ENCODE data around the gene EML3. TPM values are rescaled to one million over a fixed set of nuclear protein-coding genes. Genes with fewer than 3 reads are reported as not detected.

The EML3 gene
- total and polyA plus RNA-seq, 2 of the 13 experiments (the other 11 are each of a cell fraction or from before 2014, with no cell fraction given): 10.6 to 12.3 TPM

DNA sequence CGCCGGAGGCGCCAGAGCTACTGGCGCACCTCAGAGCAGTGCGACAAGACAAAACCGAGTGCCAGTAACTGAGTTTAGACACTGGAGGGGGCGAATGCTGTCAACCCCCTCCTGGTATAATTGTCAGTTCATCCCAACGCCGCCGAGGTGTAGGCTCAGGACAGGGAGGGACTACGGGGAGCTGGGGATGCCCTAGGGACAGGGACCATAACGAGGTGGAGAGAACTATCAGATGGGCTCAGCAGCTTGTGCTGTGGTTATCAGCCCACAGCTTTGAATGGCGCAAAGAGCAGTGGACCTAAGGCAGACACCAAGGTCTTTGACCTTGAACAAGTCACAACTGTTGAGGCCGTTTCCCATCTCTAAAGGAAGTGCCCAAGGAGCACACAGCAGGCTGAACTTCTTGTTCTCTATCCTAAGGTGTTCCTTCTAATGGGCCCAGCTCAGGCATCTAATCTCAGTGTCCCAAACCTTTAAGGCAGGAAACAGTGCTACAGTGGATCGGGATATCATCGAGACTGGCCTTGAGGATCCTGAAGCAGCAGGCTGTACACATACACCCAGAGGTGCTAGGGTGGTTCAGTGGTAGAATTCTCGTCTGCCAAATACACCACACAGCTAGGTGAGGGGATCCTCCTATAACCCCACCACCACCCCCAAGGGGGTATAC, 20.3 kb downstream of the EML3 start (continued):
- TF ChIP-seq, protein P1, sequence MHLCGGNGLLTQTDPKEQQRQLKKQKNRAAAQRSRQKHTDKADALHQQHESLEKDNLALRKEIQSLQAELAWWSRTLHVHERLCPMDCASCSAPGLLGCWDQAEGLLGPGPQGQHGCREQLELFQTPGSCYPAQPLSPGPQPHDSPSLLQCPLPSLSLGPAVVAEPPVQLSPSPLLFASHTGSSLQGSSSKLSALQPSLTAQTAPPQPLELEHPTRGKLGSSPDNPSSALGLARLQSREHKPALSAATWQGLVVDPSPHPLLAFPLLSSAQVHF (CRISPR knock-in tag; IDR thresholded peaks at IDR 0.05): peak; percentile 56; the same call in 1 of the 2 replicates
- TF ChIP-seq XRCC5 (optimal IDR thresholded peaks at IDR 0.05; ENCODE audit: low read length) (no peak), EEA1 (CRISPR knock-in tag; IDR thresholded peaks at IDR 0.05; ENCODE audit: borderline replicate concordance) (0 out of 2 replicates have a peak, but pooled peaks have one; percentile 15), SMAD9 (CRISPR knock-in tag; IDR thresholded peaks at IDR 0.05) (0 out of 2 replicates have a peak, but pooled peaks have one; percentile 30), AHDC1 (CRISPR knock-in tag; IDR thresholded peaks at IDR 0.05; ENCODE audit: borderline replicate concordance) (0 out of 2 replicates have a peak, but pooled peaks have one; percentile 10), ZNF598 (CRISPR knock-in tag; IDR thresholded peaks at IDR 0.05; ENCODE audit: borderline replicate concordance) (no peak), MXD3 (CRISPR knock-in tag; IDR thresholded peaks at IDR 0.05) (no peak), ZNF253 (CRISPR knock-in tag; IDR thresholded peaks at IDR 0.05; ENCODE audit: borderline replicate concordance) (0 out of 2 replicates have a peak, but pooled peaks have one; percentile 30), ZNF501 (CRISPR knock-in tag; IDR thresholded peaks at IDR 0.05) (peak; percentile 57; the same call in 1 of the 2 replicates), ZKSCAN5 (CRISPR knock-in tag; IDR thresholded peaks at IDR 0.05) (no peak)
- TF ChIP-seq, protein P2, sequence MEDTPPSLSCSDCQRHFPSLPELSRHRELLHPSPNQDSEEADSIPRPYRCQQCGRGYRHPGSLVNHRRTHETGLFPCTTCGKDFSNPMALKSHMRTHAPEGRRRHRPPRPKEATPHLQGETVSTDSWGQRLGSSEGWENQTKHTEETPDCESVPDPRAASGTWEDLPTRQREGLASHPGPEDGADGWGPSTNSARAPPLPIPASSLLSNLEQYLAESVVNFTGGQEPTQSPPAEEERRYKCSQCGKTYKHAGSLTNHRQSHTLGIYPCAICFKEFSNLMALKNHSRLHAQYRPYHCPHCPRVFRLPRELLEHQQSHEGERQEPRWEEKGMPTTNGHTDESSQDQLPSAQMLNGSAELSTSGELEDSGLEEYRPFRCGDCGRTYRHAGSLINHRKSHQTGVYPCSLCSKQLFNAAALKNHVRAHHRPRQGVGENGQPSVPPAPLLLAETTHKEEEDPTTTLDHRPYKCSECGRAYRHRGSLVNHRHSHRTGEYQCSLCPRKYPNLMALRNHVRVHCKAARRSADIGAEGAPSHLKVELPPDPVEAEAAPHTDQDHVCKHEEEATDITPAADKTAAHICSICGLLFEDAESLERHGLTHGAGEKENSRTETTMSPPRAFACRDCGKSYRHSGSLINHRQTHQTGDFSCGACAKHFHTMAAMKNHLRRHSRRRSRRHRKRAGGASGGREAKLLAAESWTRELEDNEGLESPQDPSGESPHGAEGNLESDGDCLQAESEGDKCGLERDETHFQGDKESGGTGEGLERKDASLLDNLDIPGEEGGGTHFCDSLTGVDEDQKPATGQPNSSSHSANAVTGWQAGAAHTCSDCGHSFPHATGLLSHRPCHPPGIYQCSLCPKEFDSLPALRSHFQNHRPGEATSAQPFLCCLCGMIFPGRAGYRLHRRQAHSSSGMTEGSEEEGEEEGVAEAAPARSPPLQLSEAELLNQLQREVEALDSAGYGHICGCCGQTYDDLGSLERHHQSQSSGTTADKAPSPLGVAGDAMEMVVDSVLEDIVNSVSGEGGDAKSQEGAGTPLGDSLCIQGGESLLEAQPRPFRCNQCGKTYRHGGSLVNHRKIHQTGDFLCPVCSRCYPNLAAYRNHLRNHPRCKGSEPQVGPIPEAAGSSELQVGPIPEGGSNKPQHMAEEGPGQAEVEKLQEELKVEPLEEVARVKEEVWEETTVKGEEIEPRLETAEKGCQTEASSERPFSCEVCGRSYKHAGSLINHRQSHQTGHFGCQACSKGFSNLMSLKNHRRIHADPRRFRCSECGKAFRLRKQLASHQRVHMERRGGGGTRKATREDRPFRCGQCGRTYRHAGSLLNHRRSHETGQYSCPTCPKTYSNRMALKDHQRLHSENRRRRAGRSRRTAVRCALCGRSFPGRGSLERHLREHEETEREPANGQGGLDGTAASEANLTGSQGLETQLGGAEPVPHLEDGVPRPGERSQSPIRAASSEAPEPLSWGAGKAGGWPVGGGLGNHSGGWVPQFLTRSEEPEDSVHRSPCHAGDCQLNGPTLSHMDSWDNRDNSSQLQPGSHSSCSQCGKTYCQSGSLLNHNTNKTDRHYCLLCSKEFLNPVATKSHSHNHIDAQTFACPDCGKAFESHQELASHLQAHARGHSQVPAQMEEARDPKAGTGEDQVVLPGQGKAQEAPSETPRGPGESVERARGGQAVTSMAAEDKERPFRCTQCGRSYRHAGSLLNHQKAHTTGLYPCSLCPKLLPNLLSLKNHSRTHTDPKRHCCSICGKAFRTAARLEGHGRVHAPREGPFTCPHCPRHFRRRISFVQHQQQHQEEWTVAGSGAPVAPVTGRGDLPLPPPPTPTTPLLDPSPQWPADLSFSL (CRISPR knock-in tag; IDR thresholded peaks at IDR 0.05): no peak

Data from HepG2 (cell line).